ENCODE results near the gene SLC35F3.

The SLC35F3 gene

DNA sequence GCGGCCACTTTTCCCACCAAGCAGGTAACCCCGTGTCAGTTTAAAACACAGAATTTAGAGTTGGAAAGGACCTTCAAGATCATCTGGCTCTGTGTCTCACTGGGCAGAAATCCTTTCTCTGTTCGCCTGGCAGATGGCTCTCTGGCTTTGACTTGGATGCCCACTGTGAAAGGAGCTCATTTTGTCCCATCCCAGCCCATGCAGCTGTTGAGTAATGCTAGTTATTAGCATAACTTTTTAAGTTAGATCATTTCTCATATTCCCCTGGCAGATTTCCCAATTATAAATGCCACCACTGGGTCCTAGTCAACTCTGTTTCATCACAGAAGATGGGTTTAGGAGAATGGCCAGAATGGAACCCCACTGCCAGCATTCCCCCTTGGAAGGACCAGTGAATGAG, 55.9 kb downstream of the SLC35F3 start:
- H3K27ac ChIP-seq: no peak overlapping the region
- DNase-seq (ENCODE audit: low read depth, low spot score): no peak

DNA sequence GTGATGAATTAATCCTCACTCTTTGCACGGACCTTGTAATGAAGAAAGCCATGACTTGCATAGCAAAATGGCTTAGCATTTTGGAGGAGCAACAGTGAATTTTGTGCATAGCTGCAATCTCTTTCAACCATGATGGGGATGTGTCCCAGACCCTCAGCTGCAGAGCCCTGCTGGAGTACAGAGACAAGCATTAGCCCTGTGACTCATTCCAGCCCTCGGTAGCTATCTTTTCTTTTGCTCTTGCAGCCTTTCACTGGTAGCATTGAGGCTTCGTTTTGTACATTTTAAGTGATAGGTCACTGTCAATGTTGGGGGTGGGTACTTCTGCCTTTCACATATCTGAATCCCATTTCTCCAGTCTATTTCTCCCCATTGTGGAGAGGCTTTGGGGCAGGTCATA, 58.4 kb downstream of the SLC35F3 start:
- DNase-seq (ENCODE audit: low read depth, low spot score): no peak
- no peak overlapping the region for H3K27ac ChIP-seq

GRCh38 chr1:233965856-233966255, 61.4 kb downstream of the SLC35F3 start:
- DNase-seq (ENCODE audit: low read depth, low spot score): no peak
- H3K27ac ChIP-seq: no peak overlapping the region

DNA sequence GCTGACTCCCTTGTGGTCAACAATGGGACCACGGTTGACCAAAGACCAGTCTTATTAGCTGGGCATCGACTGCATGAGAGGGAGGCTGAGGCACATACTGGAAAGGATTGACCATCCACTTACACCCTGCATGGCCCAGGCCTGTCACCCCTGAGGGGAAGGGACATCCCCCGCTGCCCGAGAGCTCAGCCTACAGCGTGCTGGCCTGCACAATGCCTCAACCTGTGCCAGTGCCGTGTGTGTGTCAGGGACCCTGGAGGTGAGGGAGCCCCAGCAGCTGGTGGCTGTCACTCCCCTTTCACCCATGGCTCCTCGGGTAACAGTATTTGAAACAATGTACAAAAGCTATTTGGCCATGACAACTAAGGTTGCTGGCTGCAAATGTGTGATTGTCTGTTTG, 67.3 kb downstream of the SLC35F3 start:
- no peak for DNase-seq (ENCODE audit: low read depth, low spot score)
- H3K27ac ChIP-seq: no peak overlapping the region

DNA sequence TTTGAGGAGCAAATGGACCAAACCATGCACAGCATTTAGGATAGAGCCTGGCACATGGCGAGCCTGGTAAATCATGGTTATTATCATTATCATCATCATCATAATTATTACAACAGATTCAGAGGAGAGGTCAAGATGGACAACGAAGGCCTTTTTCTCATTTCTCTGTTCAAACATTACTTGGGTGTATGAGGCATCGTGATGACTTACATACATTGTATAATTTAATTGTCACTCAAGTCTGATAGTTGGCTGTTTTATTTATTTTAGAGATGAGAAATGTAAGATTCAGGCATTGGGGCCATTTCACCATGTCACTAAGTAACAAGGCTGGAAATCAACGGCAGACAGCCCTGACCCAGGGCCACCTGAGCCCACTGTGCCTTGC, 68.1 kb downstream of the SLC35F3 start:
- no peak overlapping the region for H3K27ac ChIP-seq

DNA sequence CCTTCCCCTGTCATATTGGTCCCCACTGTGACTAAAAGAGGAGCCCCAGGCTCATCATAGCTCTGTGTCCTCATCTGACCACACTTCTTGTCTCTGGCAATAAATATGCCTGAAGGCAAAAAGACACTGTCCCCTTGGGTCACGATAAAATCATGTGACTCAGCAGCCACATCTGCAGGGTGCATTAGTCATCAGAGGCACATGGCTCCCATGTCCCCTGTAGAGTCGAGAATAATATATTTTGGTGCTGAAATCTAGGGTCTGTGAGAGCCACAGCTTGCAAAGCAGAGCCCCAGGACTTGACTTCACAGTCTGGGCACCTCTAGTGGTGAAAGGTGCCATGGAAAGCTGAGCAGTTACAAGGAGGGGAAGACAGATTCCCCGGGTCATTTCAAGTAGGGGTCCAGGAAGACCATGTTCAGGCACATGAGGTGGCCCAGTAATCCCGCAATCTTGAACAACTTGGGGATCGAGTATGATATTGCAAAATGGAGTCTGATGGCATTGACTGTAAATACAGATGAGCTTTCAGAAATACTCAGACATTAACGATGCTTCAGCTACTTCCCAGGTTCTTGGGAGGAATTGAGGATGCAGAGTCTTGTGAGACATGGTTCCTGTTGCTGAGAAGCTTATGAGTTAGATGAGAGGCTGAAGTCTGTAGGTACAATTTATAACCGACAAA, 68.6 kb downstream of the SLC35F3 start:
- no peak overlapping the region for H3K27ac ChIP-seq
- DNase-seq (ENCODE audit: low read depth, low spot score): no peak

More for the DNA sequence above, 68.1 kb downstream of the SLC35F3 start:
- DNase-seq (ENCODE audit: low read depth, low spot score): no peak

DNA sequence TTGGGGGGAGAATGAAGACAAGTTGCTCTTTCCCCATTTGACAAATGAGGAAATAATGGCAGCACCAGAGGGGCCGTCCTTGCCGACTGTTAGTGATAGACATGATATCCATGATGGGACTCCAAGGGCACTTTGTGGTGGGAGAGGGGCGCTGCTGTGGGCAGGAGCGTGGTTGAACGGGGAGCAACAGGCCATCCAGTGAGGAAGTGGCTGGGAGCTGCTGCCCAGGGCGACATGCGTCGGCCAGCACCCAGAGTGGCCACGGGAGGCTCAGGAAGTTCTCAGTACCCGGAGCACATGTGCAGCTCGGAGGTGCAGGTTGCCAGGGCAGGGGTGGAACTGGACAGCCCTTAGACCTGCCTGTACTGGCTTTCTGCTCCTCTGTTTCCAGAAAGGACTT, 71.0 kb downstream of the SLC35F3 start:
- DNase-seq (ENCODE audit: low read depth, low spot score): no peak
- no peak overlapping the region for H3K27ac ChIP-seq

- H3K27ac ChIP-seq: no peak overlapping the region
- no peak for DNase-seq (ENCODE audit: low read depth, low spot score)
Measured at GRCh38 chr1:233981042-233981675, 76.7 kb downstream of the SLC35F3 start.

DNA sequence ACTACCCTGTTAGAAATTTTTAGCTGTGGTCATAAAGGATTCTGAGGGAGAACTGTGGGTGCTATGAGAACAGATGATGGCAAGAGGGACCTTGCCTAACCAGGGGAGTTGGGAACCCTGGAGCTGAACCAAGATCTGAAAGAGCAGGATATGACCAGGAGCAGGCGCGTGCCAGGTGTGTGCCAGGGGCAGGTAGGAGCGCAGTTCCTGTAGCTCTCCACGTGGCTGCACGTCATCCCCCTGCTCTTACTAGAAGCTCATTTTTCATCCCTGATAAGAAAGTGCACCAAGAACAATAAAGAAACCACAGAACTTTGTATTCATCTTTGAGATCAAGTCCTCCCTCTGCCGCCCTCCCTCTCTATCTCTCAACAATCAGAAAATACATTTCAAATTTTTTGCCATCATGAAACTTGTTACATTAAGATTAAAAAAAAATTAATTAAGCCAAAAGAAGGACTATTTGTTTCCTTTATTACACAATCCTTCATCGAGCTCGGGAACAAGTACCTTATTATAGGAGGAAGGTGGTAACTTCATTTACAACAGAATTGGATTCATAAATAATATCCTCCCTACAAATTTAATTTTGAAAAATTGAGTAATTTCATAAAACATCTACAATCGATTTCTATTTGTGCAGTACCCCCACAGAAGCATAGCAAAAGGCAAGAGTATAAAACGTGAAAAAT, 78.5 kb downstream of the SLC35F3 start:
- H3K27ac ChIP-seq: no peak overlapping the region
- DNase-seq (ENCODE audit: low read depth, low spot score): peak; percentile 12

DNA sequence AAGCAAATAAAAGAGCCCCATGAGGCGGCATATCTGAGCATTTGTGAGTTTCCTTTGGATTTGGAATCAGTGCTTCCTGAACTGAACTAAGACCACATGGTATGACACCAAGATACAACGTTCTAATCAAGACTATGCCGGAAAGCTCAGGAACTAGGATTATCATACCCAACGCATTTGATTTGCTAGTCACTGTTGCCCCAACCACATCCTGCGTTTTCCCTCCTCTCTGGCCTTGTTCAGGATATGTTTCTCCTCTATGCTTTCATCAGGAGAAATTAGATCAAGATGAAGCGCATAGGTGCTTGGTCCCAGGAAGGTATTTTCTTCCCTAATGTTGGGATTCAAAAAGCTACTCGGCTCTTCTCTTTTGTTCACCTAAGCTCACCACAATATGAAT, 79.3 kb downstream of the SLC35F3 start:
- H3K27ac ChIP-seq: no peak overlapping the region
- DNase-seq (ENCODE audit: low read depth, low spot score): no peak

- DNase-seq (ENCODE audit: low read depth, low spot score): no peak
- no peak overlapping the region for H3K27ac ChIP-seq
Measured at GRCh38 chr1:233988963-233989696, 84.7 kb downstream of the SLC35F3 start.

GRCh38 chr1:233990486-233990885, 86.0 kb downstream of the SLC35F3 start:
- H3K27ac ChIP-seq: no peak overlapping the region

GRCh38 chr1:233993651-233994050, 89.2 kb downstream of the SLC35F3 start:
- DNase-seq (ENCODE audit: low read depth, low spot score): peak; percentile 74
- H3K27ac ChIP-seq: peak overlapping the region; percentile 75

More at GRCh38 chr1:233990486-233990885, 86.0 kb downstream of the SLC35F3 start:
- DNase-seq (ENCODE audit: low read depth, low spot score): no peak

- DNase-seq (ENCODE audit: low read depth, low spot score): no peak
- peak overlapping the region; percentile 75 for H3K27ac ChIP-seq
Measured at GRCh38 chr1:233994112-233994511, 89.6 kb downstream of the SLC35F3 start.

- DNase-seq (ENCODE audit: low read depth, low spot score): no peak
- no peak overlapping the region for H3K27ac ChIP-seq
Measured at GRCh38 chr1:233998456-233998855, 94.0 kb downstream of the SLC35F3 start.

GRCh38 chr1:233998891-233999290, 94.4 kb downstream of the SLC35F3 start:
- no peak overlapping the region for H3K27ac ChIP-seq
- no peak for DNase-seq (ENCODE audit: low read depth, low spot score)

- no peak for DNase-seq (ENCODE audit: low read depth, low spot score)
- H3K27ac ChIP-seq: no peak overlapping the region
Measured at GRCh38 chr1:234000557-234001041, 96.1 kb downstream of the SLC35F3 start.

DNA sequence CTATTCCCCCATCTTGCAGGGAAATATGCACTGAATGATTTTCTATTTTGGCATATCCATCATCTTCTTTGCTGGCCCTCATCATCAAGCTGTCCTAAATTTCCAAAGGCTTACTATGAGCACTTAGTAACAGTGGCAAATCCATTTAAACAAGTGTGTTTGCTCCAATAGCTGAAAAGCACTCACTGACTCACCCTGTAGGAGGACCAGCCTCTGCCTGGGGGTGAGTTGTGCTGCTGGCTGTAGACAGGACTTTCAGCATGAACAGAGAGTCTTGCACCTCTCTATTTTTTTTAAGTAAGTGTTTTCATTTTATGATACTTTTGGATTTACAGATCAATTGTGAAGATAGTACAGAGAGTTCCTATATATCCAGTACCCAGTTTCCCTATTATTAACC, 97.3 kb downstream of the SLC35F3 start:
- DNase-seq (ENCODE audit: low read depth, low spot score): no peak
- H3K27ac ChIP-seq: no peak overlapping the region

GRCh38 chr1:234004591-234004990, 100.1 kb downstream of the SLC35F3 start:
- no peak for DNase-seq (ENCODE audit: low read depth, low spot score)
- no peak overlapping the region for H3K27ac ChIP-seq

DNA sequence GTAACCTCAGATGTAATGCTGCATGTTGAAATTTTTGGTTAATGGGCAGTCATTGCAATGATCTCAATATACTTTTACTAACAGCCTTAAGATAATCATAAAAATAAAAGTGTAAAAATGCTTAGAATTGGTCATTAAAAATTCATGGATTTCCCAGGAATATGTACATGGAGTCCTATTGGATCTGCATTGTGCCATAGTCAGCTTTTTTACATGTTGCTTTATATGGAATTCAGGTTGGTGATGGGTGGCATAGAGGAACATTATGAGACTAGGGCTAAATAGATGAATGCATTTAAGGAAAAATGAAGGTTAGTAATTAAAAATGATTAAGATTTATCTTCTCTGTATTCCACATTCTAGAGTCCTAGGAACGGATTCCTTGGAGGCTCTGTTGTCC, 103.2 kb downstream of the SLC35F3 start:
- H3K27ac ChIP-seq: no peak overlapping the region
- DNase-seq (ENCODE audit: low read depth, low spot score): no peak

DNA sequence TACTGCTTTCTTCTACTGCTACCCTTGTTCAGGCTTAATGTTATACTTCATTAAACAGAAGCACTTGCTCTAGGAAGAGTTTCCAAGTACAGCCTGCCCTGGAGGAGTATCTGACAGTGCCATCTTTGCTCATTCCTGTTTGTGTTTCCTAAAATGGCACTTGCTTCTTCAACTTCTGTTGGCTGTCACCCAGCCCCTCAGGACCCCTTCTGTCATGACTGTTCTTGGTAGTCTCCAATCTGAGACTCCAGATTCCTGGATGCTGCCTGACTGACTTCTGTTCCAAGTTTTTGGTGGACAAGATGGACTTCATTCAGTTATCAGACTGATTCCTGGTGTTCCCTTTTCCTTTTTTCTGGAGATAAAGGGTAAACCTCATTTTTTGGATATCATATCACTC, 104.1 kb downstream of the SLC35F3 start:
- no peak for DNase-seq (ENCODE audit: low read depth, low spot score)
- no peak overlapping the region for H3K27ac ChIP-seq

Data from epithelial cell of prostate (primary cell).